Neural cell (in vitro differentiated cells): ENCODE data around the gene CERKL. TPM values are rescaled to one million over a fixed set of nuclear protein-coding genes. Genes with fewer than 3 reads are reported as not detected.

ENCODE experiments used
- H2AFZ ChIP-seq: fragments of 200-600, 300-800 bp; sonication (generic), shearing (Covaris generic); 2 replicates; pipeline ENCODE4 v1.6.0; 2014; ENCODE audit warnings: low read depth, mild to moderate bottlenecking, antibody characterized with exemption, low read length, moderate library complexity
- H3F3A ChIP-seq: fragments of 200-600 bp; shearing (Covaris generic); 2 replicates; pipeline ENCODE4 v1.6.1; 2016; ENCODE audit warnings: mild to moderate bottlenecking, moderate library complexity, mixed read lengths, antibody characterized with exemption, low read length; ENCODE audit not compliant: insufficient read depth, poor library complexity, severe bottlenecking
- H3K27ac ChIP-seq: fragments of 200-600, 300-800 bp; sonication (generic), shearing (Covaris generic); 2 replicates; pipeline ENCODE4 v1.5.1; 2014; ENCODE audit warnings: mild to moderate bottlenecking, low read length, moderate library complexity
- H3K27me3 ChIP-seq: fragments of 300-800, 200-600 bp; sonication (generic), shearing (Covaris generic); 2 replicates; pipeline ENCODE4 v1.6.0; 2014; ENCODE audit warnings: mild to moderate bottlenecking, low read depth, low read length, moderate library complexity; ENCODE audit not compliant: insufficient read depth
- H3K36me3 ChIP-seq: fragments of 300-800, 200-600 bp; sonication (generic), shearing (Covaris generic); 2 replicates; pipeline ENCODE4 v1.5.1; 2014; ENCODE audit warnings: mild to moderate bottlenecking, antibody characterized with exemption, low read length, moderate library complexity; ENCODE audit not compliant: insufficient read depth
- H3K4me2 ChIP-seq: fragments of 300-800, 200-600 bp; sonication (generic), shearing (Covaris generic); 2 replicates; pipeline ENCODE4 v1.6.0; 2014; ENCODE audit warnings: mild to moderate bottlenecking, low read length
- H3K4me3 ChIP-seq: fragments of 300-800, 200-600 bp; sonication (generic), shearing (Covaris generic); 2 replicates; pipeline ENCODE4 v1.5.1; 2014; ENCODE audit warnings: mild to moderate bottlenecking, low read length, moderate library complexity
- H3K79me2 ChIP-seq: fragments of 200-600 bp; shearing (Covaris generic); replicated peaks from 2 replicates; pipeline ENCODE4 v1.6.0; 2014; ENCODE audit warnings: mild to moderate bottlenecking, low read length, moderate library complexity; ENCODE audit not compliant: insufficient read depth
- H3K9ac ChIP-seq: fragments of 300-800, 200-600 bp; sonication (generic), shearing (Covaris generic); 2 replicates; pipeline ENCODE4 v1.6.1; 2016; ENCODE audit warnings: mild to moderate bottlenecking, low read length, mixed read lengths
- H3K9me2 ChIP-seq: fragments of 200-600 bp; shearing (Covaris generic); 2 replicates; pipeline ENCODE4 v1.6.1; 2016; ENCODE audit warnings: mild to moderate bottlenecking, low read length, mixed read lengths; ENCODE audit not compliant: insufficient read depth
- H3K9me3 ChIP-seq: fragments of 200-600, 300-800 bp; sonication (generic), shearing (Covaris generic); 2 replicates; pipeline ENCODE4 v1.6.1; 2016; ENCODE audit warnings: mild to moderate bottlenecking, mixed run types, low read length, moderate library complexity, mixed read lengths
- H4K20me1 ChIP-seq: fragments of 200-600 bp; shearing (Covaris generic); 2 replicates; pipeline ENCODE4 v1.6.1; 2016; ENCODE audit warnings: mild to moderate bottlenecking, mixed run types; ENCODE audit not compliant: insufficient read depth
- CTCF ChIP-seq: fragments of 450-650 bp; IDR thresholded peaks from 2 replicates; pipeline ENCODE4 v1.5.1; 2014; ENCODE audit warnings: antibody characterized with exemption, mild to moderate bottlenecking, moderate library complexity; ENCODE audit not compliant: poor library complexity, severe bottlenecking
- EP300 ChIP-seq: fragments of 450-650 bp; conservative IDR thresholded peaks from 2 replicates; pipeline ENCODE4 v1.6.1; 2014; ENCODE audit warnings: antibody characterized with exemption, mild to moderate bottlenecking, moderate library complexity; ENCODE audit not compliant: poor library complexity, severe bottlenecking
- EZH2 ChIP-seq: fragments of 200-600, 300-800 bp; shearing (Covaris generic), sonication (generic); IDR thresholded peaks from 2 replicates; pipeline ENCODE4 v1.6.1; 2014; ENCODE audit warnings: antibody characterized with exemption, low read length, borderline replicate concordance, mild to moderate bottlenecking; ENCODE audit not compliant: insufficient read depth, poor library complexity, severe bottlenecking
- MXI1 ChIP-seq: fragments of 450-650 bp; conservative IDR thresholded peaks from 2 replicates; pipeline ENCODE4 v1.6.1; 2014; ENCODE audit warnings: antibody characterized with exemption, mild to moderate bottlenecking; ENCODE audit not compliant: poor library complexity, severe bottlenecking
- POLR2AphosphoS5 ChIP-seq: IDR thresholded peaks from 2 replicates; pipeline ENCODE4 v1.6.1; 2012
- RAD21 ChIP-seq: fragments of 450-650 bp; conservative IDR thresholded peaks from 2 replicates; pipeline ENCODE4 v1.6.1; 2014; ENCODE audit warnings: antibody characterized with exemption, mild to moderate bottlenecking, moderate library complexity
- REST ChIP-seq: IDR thresholded peaks from 2 replicates; pipeline ENCODE4 v1.6.1; 2012; ENCODE audit warnings: borderline replicate concordance
- SMC3 ChIP-seq: fragments of 450-650 bp; conservative IDR thresholded peaks from 2 replicates; pipeline ENCODE4 v1.6.1; 2014; ENCODE audit warnings: antibody characterized with exemption, mild to moderate bottlenecking, moderate library complexity; ENCODE audit not compliant: poor library complexity
- TAF1 ChIP-seq: IDR thresholded peaks from 2 replicates; pipeline ENCODE4 v1.6.1; 2012; ENCODE audit warnings: low read depth
- polyA plus RNA-seq: library from polyadenylated mRNA; depleted of rRNA; stranded (reverse); fragments of >200 nt; gene quantifications from 2 replicates; pipeline ENCODE4 v1.2.3, GENCODE V29; 2014

The CERKL gene
- polyA plus RNA-seq, 1 donor from 2014 or later, result not detected

- no peaks in the 10 kb centered on the region for H4K20me1 ChIP-seq
- no peak overlapping the region for H3K4me2 ChIP-seq
- TF ChIP-seq TAF1 (no peak), CTCF (no peak), RAD21 (no peak), EP300 (no peak), POLR2AphosphoS5 (no peak), MXI1 (no peak), EZH2 (no peak), SMC3 (no peak), REST (no peak)
- no peaks in the 10 kb centered on the region for H3K79me2 ChIP-seq
- H3F3A ChIP-seq, result no peaks in the 10 kb centered on the region
- H3K27me3 ChIP-seq, result no peaks in the 10 kb centered on the region
- no peak overlapping the region for H2AFZ ChIP-seq
- H3K9me3 ChIP-seq, result no peaks in the 10 kb centered on the region
- H3K27ac ChIP-seq, result no peak overlapping the region
- no peak overlapping the region for H3K9ac ChIP-seq
- no peak overlapping the region for H3K4me3 ChIP-seq
- H3K36me3 ChIP-seq, result no peaks in the 10 kb centered on the region
- H3K9me2 ChIP-seq, result no peaks in the 10 kb centered on the region
Observed at GRCh38 chr2:181586569-181587081, 70.3 kb downstream of the CERKL start.

- Histone ChIP-seq H2AFZ (no peak overlapping the region), H3K9ac (no peak overlapping the region), H4K20me1 (no peaks in the 10 kb centered on the region), H3K4me3 (no peak overlapping the region), H3F3A (no peaks in the 10 kb centered on the region), H3K9me2 (no peaks in the 10 kb centered on the region), H3K79me2 (no peaks in the 10 kb centered on the region), H3K27me3 (no peaks in the 10 kb centered on the region), H3K9me3 (no peaks in the 10 kb centered on the region), H3K36me3 (no peaks in the 10 kb centered on the region), H3K27ac (no peak overlapping the region), H3K4me2 (no peak overlapping the region)
- TF ChIP-seq CTCF (no peak), EZH2 (no peak), EP300 (no peak), TAF1 (no peak), SMC3 (no peak), POLR2AphosphoS5 (no peak), RAD21 (no peak), REST (no peak), MXI1 (no peak)
Observed at GRCh38 chr2:181585732-181586131, 71.2 kb downstream of the CERKL start.
